Measurements from ENCODE around the gene RAB3GAP2. TPM values are rescaled to one million over a fixed set of nuclear protein-coding genes. Genes with fewer than 3 reads are reported as not detected.
"Not testable (repeated sequence)": the region's sequence is repeated elsewhere in the genome, so short reads cannot be mapped to it uniquely, and the experiment has no call there.

Gene RAB3GAP2
- total RNA-seq, 4 donors from 2014 or later = 9.4 to 47.6 (median 33.5) TPM

DNA sequence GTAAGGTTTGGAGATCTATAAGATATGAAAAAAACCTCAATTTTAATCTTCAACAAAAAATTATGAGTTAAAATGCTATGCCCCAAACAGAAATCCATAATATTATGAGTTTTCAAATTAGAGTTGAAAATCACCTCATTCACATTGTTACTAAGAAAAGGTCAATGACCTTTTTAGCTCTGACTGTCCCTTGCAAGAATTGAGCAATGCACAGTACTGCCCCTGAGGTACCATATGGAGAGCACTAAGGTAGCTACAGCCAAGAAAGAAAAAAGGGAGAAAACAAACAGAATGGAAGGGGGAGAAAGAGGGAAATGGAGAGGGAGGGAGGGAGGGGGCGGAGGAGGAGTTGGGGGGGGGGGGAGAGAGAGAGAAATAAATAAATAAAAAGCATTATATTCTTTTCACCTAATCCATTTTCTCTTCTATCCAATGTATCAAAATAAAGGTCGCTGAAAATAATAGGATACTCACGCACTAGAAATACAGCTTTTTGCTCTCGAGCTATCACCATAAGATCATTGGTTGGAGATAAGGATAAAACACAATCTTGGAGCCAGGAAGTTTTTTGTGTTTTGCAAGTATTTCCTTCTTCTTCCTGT is 58.8 kb downstream of the RAB3GAP2 start:
- H3K9me3 ChIP-seq = no peaks in the 10 kb centered on the region
- no peak overlapping the region for H3K4me3 ChIP-seq
- intact Hi-C loops (cut with DNase I; ENCODE audit: low total_unique reads) = no loop called here
- H3K27ac ChIP-seq = no peak overlapping the region
- no peaks in the 10 kb centered on the region for H3K36me3 ChIP-seq
- H3K4me1 ChIP-seq = no peaks in the 10 kb centered on the region
- H3K27me3 ChIP-seq = no peaks in the 10 kb centered on the region
- DNase-seq = no peak
- no peak for TF ChIP-seq POLR2A (IDR thresholded peaks at IDR 0.05)
- TF ChIP-seq, protein P1, sequence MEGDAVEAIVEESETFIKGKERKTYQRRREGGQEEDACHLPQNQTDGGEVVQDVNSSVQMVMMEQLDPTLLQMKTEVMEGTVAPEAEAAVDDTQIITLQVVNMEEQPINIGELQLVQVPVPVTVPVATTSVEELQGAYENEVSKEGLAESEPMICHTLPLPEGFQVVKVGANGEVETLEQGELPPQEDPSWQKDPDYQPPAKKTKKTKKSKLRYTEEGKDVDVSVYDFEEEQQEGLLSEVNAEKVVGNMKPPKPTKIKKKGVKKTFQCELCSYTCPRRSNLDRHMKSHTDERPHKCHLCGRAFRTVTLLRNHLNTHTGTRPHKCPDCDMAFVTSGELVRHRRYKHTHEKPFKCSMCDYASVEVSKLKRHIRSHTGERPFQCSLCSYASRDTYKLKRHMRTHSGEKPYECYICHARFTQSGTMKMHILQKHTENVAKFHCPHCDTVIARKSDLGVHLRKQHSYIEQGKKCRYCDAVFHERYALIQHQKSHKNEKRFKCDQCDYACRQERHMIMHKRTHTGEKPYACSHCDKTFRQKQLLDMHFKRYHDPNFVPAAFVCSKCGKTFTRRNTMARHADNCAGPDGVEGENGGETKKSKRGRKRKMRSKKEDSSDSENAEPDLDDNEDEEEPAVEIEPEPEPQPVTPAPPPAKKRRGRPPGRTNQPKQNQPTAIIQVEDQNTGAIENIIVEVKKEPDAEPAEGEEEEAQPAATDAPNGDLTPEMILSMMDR (IDR thresholded peaks at IDR 0.05) = no peak

DNA sequence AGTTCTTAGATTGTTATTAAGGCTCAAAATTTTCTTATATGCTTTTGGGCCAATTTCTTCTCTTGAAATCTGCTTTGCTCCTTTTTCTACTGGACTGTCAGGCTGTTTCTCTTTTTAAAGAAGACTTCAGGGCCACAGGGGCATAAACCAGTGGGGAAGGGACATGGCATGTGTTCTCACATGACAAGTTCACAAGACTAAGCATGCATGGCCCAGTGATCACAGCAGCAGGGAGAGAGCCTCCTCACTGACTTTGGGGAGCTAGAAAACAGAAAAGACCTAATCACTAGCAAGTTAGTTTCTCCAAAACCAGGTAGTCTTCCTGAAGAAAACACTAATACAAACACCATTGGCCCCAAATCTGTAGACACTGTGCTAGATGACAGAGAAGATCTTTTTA is 64.8 kb downstream of the RAB3GAP2 start:
- Histone ChIP-seq H3K27me3 (no peaks in the 10 kb centered on the region), H3K9me3 (no peaks in the 10 kb centered on the region), H3K4me1 (no peaks in the 10 kb centered on the region), H3K27ac (no peak overlapping the region), H3K36me3 (no peaks in the 10 kb centered on the region), H3K4me3 (no peak overlapping the region)
- intact Hi-C loops (cut with DNase I; ENCODE audit: low total_unique reads) = no loop called here
- TF ChIP-seq, protein P1 (IDR thresholded peaks at IDR 0.05) = no peak
- no peak for TF ChIP-seq POLR2A (IDR thresholded peaks at IDR 0.05)
- DNase-seq = no peak

DNA sequence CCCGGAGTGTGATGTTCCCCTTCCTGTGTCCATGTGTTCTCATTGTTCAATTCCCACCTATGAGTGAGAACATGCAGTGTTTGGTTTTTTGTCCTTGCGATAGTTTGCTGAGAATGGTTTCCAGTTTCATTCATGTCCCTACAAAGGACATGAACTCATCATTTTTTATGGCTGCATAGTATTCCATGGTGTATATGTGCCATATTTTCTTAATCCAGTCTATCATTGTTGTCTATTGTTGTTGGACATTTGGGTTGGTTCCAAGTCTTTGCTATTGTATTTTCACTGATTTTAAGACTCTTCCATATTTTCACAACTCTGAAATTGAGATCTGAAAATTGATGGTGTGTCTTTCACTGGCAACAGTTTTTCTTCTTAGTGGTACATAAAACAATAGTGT is 67.5 kb downstream of the RAB3GAP2 start:
- intact Hi-C loops (cut with DNase I; ENCODE audit: low total_unique reads); H3K27me3 ChIP-seq; H3K9me3 ChIP-seq: not testable (repeated sequence)

DNA sequence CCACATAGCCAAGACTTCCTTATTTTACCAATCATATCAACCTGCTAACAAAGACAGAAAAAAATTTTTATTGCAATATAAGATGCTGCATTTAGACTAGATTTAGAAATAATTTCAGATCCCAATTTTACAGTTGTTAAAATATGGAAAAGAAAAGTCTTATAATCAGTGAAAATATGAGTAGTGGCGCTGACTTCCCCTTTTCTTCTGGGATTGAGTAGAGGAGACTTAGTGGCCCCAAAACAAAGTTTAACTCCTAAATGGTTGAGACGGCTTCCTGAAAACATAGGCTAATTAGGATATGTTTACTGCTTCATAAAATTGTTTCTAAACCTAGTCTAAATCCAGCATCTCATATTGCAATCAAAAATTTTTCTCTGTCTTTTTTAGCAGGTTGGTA is 68.4 kb downstream of the RAB3GAP2 start:
- Histone ChIP-seq H3K4me3 (no peak overlapping the region), H3K27me3 (no peaks in the 10 kb centered on the region), H3K9me3 (no peaks in the 10 kb centered on the region), H3K27ac (no peak overlapping the region), H3K36me3 (no peaks in the 10 kb centered on the region), H3K4me1 (no peaks in the 10 kb centered on the region)
- intact Hi-C loops (cut with DNase I; ENCODE audit: low total_unique reads) = no loop called here
- DNase-seq = no peak
- no peak for TF ChIP-seq POLR2A (IDR thresholded peaks at IDR 0.05)
- TF ChIP-seq, protein P1 (IDR thresholded peaks at IDR 0.05) = no peak

More for the DNA sequence above, 67.5 kb downstream of the RAB3GAP2 start:
- not testable (repeated sequence) for H3K36me3 ChIP-seq, H3K4me3 ChIP-seq, H3K27ac ChIP-seq, H3K4me1 ChIP-seq, DNase-seq

DNA sequence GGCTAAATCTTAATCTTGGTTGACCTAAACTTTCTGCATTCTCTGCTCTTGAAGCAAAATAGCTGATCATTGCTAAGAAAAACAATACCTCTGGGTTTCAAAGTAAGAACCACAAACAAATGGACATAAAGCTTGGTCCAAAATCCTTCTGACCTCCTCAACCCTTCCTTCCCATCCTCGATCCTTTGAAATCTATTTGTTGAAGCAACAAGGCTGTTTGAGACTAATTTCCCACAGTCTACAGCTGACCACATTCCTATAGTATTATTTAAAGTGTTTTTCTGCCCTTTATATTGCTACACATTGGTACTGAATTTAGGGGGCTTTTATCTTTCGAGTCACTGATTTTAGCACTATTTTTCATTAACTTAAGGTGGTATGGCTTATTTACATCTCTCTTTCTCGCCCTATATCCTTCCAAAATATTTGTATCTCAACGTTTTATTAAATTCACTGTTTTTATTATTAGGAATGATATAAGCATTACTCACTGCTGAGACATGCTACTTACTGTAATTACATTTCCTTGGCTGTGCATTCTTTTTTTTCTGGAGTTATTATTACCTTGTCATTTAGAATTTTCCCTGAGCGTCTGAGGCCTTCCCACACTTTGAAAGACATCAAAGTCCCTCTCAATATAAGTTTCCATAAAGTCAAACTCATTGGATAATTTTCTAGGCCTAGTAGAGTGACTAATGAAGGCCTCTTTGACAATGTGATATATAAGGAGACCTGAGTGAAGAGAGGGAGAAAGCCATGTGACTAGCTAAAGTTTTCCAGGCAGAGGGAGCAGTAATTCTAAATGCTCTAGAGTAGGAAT is 73.9 kb downstream of the RAB3GAP2 start:
- TF ChIP-seq POLR2A (IDR thresholded peaks at IDR 0.05) = no peak
- TF ChIP-seq, protein P1 (IDR thresholded peaks at IDR 0.05) = no peak
- no peak overlapping the region for H3K27ac ChIP-seq
- H3K27me3 ChIP-seq = no peaks in the 10 kb centered on the region
- no peaks in the 10 kb centered on the region for H3K36me3 ChIP-seq
- no peaks in the 10 kb centered on the region for H3K9me3 ChIP-seq
- no peaks in the 10 kb centered on the region for H3K4me1 ChIP-seq
- DNase-seq = no peak
- H3K4me3 ChIP-seq = no peak overlapping the region
- intact Hi-C loops (cut with DNase I; ENCODE audit: low total_unique reads) = no loop called here

All from uterus (tissue), 4 donors.